Upper lobe of left lung (tissue), 6 donors: ENCODE results near the gene ZNF556. TPM values are rescaled to one million over a fixed set of nuclear protein-coding genes. Genes with fewer than 3 reads are reported as not detected.
"Not testable (repeated sequence)": the region's sequence is repeated elsewhere in the genome, so short reads cannot be mapped to it uniquely, and the experiment has no call there.

Experiments used
- ATAC-seq, 2 donors: fragments of 200-7000 bp; cut with Tn5 transposase; one replicate each; pipeline ENCODE4 v1.9.1; 2022; ENCODE audit warnings: mild to moderate bottlenecking in 2 of 2, moderate library complexity in 2 of 2; ENCODE audit not compliant: low FRiP score in 2 of 2
- DNase-seq, 2 donors: peaks; one replicate each; pipeline ENCODE4 v3.0.0-alpha.2; 2019 to 2020
- H3K27ac ChIP-seq, 4 donors: fragments of 200-600 bp; sonication (generic); one replicate each; pipeline ENCODE4 v1.5.1; 2016 to 2019
- H3K27me3 ChIP-seq, 4 donors: fragments of 200-600 bp; sonication (generic); one replicate each; pipeline ENCODE4 v1.5.1; 2017 to 2019
- H3K36me3 ChIP-seq, 4 donors: fragments of 200-600 bp; sonication (generic); one replicate each; pipeline ENCODE4 v1.5.1; 2016 to 2019
- H3K4me1 ChIP-seq, 4 donors: fragments of 200-600 bp; sonication (generic); one replicate each; pipeline ENCODE4 v1.5.1; 2018 to 2019
- H3K4me3 ChIP-seq, 4 donors: fragments of 200-600 bp; sonication (generic); one replicate each; pipeline ENCODE4 v1.5.1; 2017 to 2019; ENCODE audit warnings: mild to moderate bottlenecking in 2 of 4, moderate library complexity in 1 of 4
- H3K9me3 ChIP-seq, 4 donors: fragments of 200-600 bp; sonication (generic); one replicate each; pipeline ENCODE4 v1.5.1; 2018 to 2019
- EP300 ChIP-seq, 4 donors: sonication (generic); formaldehyde crosslinking; IDR thresholded peaks; one replicate each; pipeline ENCODE4 v1.5.1; 2017; ENCODE audit warnings: antibody characterized with exemption in 4 of 4, control low read depth in 2 of 4
- POLR2A ChIP-seq, 4 donors: fragments of 450-650 bp; IDR thresholded peaks; one replicate each; pipeline ENCODE4 v1.5.1; 2016 to 2017; ENCODE audit warnings: antibody characterized with exemption in 4 of 4, mild to moderate bottlenecking in 2 of 4
- POLR2AphosphoS5 ChIP-seq, 2 donors: sonication (generic); formaldehyde crosslinking; IDR thresholded peaks; one replicate each; pipeline ENCODE4 v1.5.1; 2017; ENCODE audit warnings: antibody characterized with exemption in 2 of 2
- WGBS, 2 donors: methylation state at CpG; one replicate each; pipeline ENCODE4 v1.1.5; 2017 to 2018; 5-methylcytosine and 5-hydroxymethylcytosine counted together
- total RNA-seq, 6 donors: library from RNA; depleted of rRNA in 4 of 6; stranded (reverse); fragments of >200 nt in 4 of 6; gene quantifications; one replicate each; pipeline versions ENCODE4 v1.1.0 to v1.2.1, GENCODE V29; 2016 to 2021
- TF ChIP-seq, protein P1 (sequence below), 6 experiments: fragments of 450-650 bp in 4 of 6; fragments of 200-600 bp in 2 of 6; sonication (generic) in 2 of 6; IDR thresholded peaks; one replicate each; pipeline ENCODE4 v1.5.1; 2016 to 2019; ENCODE audit warnings: antibody characterized with exemption in 6 of 6
- donor health status: DM: no; HTN: no; CAD: no; lungs with moderate emphysema.
- donor health status: DM: no; HTN: yes; CAD: no; lungs with severe emphysema.

The ZNF556 gene
- total RNA-seq, 6 donors from 2014 or later: not detected

DNA sequence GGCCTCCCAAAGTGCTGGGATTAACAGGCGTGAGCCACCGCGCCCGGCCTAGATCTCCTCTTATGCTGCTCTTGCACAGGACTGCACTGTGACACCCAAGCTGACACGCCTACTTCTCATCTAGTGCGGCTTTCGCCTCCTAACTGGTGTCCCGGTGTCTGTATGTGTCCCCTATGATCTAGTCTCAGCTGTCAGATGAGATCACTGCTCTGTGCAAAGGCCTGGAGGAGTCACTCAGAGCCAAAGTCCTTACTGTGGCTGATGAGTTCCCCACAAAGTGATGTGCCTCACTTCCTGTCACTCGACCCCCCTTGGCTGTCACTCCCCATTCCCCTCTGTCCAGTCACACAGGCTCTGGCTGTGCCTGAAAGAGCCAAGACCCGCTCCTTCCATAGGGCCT is 2.5 kb downstream of the ZNF556 start:
- Histone ChIP-seq H3K27ac (no peak overlapping the region), H3K9me3 (no peaks in the 10 kb centered on the region), H3K4me1 (no peaks in the 10 kb centered on the region), H3K4me3 (no peak overlapping the region), H3K27me3 (no peaks in the 10 kb centered on the region), H3K36me3 (no peaks in the 10 kb centered on the region)
- ATAC-seq (no peak), DNase-seq (no peak)
- TF ChIP-seq EP300 (IDR thresholded peaks at IDR 0.05) (no peak), POLR2A (IDR thresholded peaks at IDR 0.05) (no peak), POLR2AphosphoS5 (IDR thresholded peaks at IDR 0.05) (no peak)
- TF ChIP-seq, protein P1, sequence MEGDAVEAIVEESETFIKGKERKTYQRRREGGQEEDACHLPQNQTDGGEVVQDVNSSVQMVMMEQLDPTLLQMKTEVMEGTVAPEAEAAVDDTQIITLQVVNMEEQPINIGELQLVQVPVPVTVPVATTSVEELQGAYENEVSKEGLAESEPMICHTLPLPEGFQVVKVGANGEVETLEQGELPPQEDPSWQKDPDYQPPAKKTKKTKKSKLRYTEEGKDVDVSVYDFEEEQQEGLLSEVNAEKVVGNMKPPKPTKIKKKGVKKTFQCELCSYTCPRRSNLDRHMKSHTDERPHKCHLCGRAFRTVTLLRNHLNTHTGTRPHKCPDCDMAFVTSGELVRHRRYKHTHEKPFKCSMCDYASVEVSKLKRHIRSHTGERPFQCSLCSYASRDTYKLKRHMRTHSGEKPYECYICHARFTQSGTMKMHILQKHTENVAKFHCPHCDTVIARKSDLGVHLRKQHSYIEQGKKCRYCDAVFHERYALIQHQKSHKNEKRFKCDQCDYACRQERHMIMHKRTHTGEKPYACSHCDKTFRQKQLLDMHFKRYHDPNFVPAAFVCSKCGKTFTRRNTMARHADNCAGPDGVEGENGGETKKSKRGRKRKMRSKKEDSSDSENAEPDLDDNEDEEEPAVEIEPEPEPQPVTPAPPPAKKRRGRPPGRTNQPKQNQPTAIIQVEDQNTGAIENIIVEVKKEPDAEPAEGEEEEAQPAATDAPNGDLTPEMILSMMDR (IDR thresholded peaks at IDR 0.05): no peak
- 78 to 90% methylated on average over 8 to 10 of the region's 10 CpGs for WGBS, 2 donors

DNA sequence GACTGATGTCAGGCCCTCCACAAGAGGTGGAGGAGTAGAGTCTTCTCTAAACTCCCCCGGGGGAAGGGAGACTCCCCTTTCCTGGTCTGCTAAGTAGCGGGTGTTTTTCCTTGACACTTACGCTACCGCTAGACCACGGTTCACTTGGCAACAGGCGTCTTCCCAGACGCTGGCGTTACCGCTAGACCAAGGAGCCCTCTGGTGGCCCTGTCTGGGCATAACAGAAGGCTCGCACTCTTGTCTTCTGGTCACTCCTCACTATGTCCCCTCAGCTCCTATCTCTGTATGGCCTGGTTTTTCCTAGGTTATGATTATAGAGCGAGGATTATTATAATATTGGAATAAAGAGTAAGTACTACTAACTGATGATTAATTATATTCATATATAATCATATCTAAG is 5.0 kb downstream of the ZNF556 start:
- TF ChIP-seq, protein P1 (IDR thresholded peaks at IDR 0.05): peak in 4 of 6 experiments; percentile 14 to 63 (median 46)
- H3K27me3 ChIP-seq, H3K4me3 ChIP-seq, ATAC-seq, H3K27ac ChIP-seq, H3K4me1 ChIP-seq, H3K36me3 ChIP-seq: not testable (repeated sequence)
- H3K9me3 ChIP-seq: peaks cover 11 to 14% (median 12%) of the 10 kb centered on the region in 4 donors
- WGBS, 2 donors: 21 to 44% methylated on average over 3 to 11 of the region's 11 CpGs
- DNase-seq: peak in 1 of 2 donors; percentile 30

DNA sequence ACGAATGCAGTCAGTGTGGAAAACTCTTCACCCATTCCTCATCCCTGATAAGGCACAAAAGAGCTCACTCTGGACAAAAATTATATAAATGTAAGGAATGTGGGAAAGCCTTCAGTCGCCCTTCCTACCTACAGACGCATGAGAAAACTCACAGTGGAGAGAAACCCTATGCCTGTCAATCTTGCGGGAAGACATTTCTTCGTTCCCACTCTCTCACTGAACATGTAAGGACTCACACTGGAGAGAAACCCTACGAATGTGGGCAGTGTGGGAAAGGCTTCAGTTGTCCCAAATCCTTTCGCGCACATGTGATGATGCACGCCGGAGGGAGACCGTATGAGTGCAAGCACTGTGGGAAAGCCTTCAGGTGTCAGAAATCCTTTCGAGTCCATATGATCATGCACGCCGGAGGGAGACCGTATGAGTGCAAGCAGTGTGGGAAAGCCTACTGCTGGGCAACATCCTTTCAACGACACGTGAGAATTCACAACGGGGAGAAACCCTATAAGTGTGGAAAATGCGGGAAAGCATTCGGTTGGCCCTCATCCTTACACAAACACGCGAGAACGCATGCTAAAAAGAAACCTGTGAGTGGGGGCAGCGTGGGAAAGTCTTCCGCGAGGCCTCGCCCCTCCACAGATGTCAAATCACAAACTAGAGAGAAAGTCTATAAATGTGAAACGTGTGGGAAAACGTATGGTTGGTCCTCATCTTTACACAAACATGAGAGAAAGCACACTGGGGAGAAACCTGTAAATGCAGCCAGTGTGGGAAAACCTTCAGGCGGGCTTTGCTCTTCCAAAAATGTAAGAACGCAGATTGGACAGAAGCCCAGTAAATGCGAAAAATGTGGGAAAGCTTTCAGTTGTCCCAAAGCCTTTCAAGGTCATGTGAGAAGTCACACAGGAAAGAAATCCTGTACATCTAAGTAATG is 10.5 kb downstream of the ZNF556 start:
- H3K9me3 ChIP-seq: peaks cover 26 to 35% (median 29%) of the 10 kb centered on the region in 4 donors
- no peak for DNase-seq
- TF ChIP-seq, protein P1 (IDR thresholded peaks at IDR 0.05): no peak
- TF ChIP-seq POLR2A (IDR thresholded peaks at IDR 0.05) (no peak), EP300 (IDR thresholded peaks at IDR 0.05) (no peak), POLR2AphosphoS5 (IDR thresholded peaks at IDR 0.05) (no peak)
- H3K4me1 ChIP-seq: no peaks in the 10 kb centered on the region
- ATAC-seq: no peak
- 90 to 92% methylated on average over 32 of the region's 32 CpGs for WGBS, 2 donors
- no peak overlapping the region for H3K27ac ChIP-seq
- H3K36me3 ChIP-seq: no peaks in the 10 kb centered on the region
- no peaks in the 10 kb centered on the region for H3K27me3 ChIP-seq
- H3K4me3 ChIP-seq: no peak overlapping the region

DNA sequence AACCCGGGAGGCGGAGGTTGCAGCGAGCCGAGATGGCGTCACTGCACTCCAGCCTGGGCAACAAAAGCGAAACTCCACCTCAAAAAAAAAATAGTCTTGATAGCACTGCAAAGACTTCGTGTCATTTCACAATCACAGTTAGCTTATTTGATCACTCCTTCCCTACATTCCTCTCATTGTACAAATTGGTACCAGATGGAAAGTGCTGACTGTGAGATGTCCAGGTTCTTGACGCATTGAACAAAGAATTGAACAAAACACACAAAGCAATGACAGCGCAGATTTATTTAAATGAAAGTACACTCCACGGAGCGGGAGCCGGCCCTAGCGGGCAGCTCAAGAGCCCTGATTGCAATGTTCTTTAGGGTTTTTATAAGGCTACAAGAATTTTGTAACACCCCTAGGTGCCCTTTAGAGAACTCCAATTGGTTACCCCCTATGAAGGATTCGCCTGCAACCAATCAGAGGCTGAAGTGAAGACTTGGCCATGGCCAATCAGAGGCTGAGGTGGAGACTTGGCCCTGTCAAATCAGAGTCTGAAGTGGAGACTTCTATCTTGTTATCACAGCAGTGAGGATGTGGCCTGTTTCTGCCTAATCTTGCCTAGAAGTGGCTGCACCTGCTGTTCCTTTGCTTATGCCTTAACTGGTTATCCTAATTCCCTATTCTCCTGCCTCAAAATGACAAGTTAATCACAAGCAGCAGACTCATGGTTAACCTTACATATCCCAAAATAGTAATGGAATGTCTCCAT is 16.7 kb downstream of the ZNF556 start:
- DNase-seq (no peak), ATAC-seq (no peak)
- Histone ChIP-seq H3K36me3 (no peaks in the 10 kb centered on the region), H3K27ac (no peak overlapping the region), H3K27me3 (no peaks in the 10 kb centered on the region), H3K9me3 (peaks cover 0 to 6% (median 0%) of the 10 kb centered on the region in 4 donors), H3K4me1 (peaks cover 0 to 12% (median 8%) of the 10 kb centered on the region in 4 donors), H3K4me3 (no peak overlapping the region)
- whole genome bisulfite sequencing, 2 donors: 83% methylated on average over 14 of the region's 14 CpGs
- TF ChIP-seq POLR2AphosphoS5 (IDR thresholded peaks at IDR 0.05) (no peak), POLR2A (IDR thresholded peaks at IDR 0.05) (no peak), EP300 (IDR thresholded peaks at IDR 0.05) (no peak)
- TF ChIP-seq, protein P1 (IDR thresholded peaks at IDR 0.05): no peak
